Vagina (tissue), 2 donors: ENCODE data around the gene CSF3R. TPM values are rescaled to one million over a fixed set of nuclear protein-coding genes. Genes with fewer than 3 reads are reported as not detected.
"Not testable (repeated sequence)": the region's sequence is repeated elsewhere in the genome, so short reads cannot be mapped to it uniquely, and the experiment has no call there.

ENCODE experiments used
- DNase-seq, 2 donors: peaks; one replicate each; pipeline ENCODE4 v3.0.0-alpha.2; 2017; ENCODE audit errors: extremely low spot score in 2 of 2
- H3K27ac ChIP-seq: fragments of 200-600 bp; sonication (generic); one replicate; pipeline ENCODE4 v1.5.1; 2019
- H3K27me3 ChIP-seq: fragments of 200-600 bp; sonication (generic); one replicate; pipeline ENCODE4 v1.5.1; 2019
- H3K36me3 ChIP-seq, 2 donors: fragments of 200-600 bp; sonication (generic); one replicate each; pipeline ENCODE4 v1.5.1; 2017 to 2019
- H3K4me1 ChIP-seq: fragments of 200-600 bp; sonication (generic); one replicate; pipeline ENCODE4 v1.5.1; 2019
- H3K4me3 ChIP-seq, 2 donors: fragments of 200-600 bp; sonication (generic); 1 replicate in 1 of 2; 2 replicates in 1 of 2; pipeline ENCODE4 v1.5.1; 2016 to 2019
- H3K9me3 ChIP-seq: fragments of 200-600 bp; sonication (generic); one replicate; pipeline ENCODE4 v1.5.1; 2019
- POLR2A ChIP-seq, 2 donors: fragments of 450-650 bp; IDR thresholded peaks; one replicate each; pipeline ENCODE4 v1.6.1; 2017; ENCODE audit warnings: antibody characterized with exemption in 2 of 2, mild to moderate bottlenecking in 2 of 2, moderate library complexity in 2 of 2
- POLR2AphosphoS5 ChIP-seq, 2 donors: sonication (generic); formaldehyde crosslinking; IDR thresholded peaks; one replicate each; pipeline ENCODE4 v1.9.0; 2017; ENCODE audit warnings: antibody characterized with exemption in 2 of 2, mild to moderate bottlenecking in 2 of 2, low read depth in 1 of 2; ENCODE audit not compliant: insufficient read depth in 1 of 2
- intact Hi-C: fragments of 100-400 bp; cut with DNase I; formaldehyde crosslinking; loops from one replicate; pipeline ENCODE4 v1.15.1; 2023
- total RNA-seq: library from RNA; depleted of rRNA; stranded (reverse); fragments of >200 nt; gene quantifications from one replicate; pipeline ENCODE4 v1.2.3, GENCODE V29; 2016
- TF ChIP-seq, protein P1 (sequence below), 3 experiments: fragments of 450-650 bp in 2 of 3; fragments of 200-600 bp in 1 of 3; sonication (generic) in 1 of 3; IDR thresholded peaks; one replicate each; pipeline ENCODE4 v1.5.1; 2017 to 2019; ENCODE audit warnings: antibody characterized with exemption in 3 of 3, mild to moderate bottlenecking in 2 of 3, moderate library complexity in 2 of 3

The CSF3R gene
- total RNA-seq, 1 donor from 2014 or later: 8.8 TPM

DNA sequence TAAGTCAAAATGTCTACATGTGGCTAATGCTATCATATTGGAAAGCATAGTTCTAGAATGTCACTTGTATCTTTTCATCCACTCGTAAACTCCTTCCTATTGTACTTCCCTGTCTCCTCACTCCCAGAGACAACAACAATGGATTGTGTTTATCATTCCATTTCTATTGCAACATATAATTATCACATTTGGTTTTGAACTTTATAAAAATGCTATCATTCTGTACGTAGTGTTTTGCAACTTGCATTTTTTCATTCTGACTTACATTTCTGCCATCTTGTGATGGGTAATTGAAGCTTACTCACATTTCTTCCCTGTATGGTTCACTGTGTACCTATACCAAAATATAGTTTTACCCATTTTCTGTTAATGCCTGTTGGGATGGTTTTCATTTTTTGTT, 14.5 kb upstream of the CSF3R start:
- DNase-seq: no peak
- intact Hi-C loops: no loop called here
- TF ChIP-seq POLR2A (IDR thresholded peaks at IDR 0.05) (no peak), POLR2AphosphoS5 (IDR thresholded peaks at IDR 0.05; ENCODE audit: insufficient read depth in 1 of 2, low read depth in 1 of 2) (no peak)
- TF ChIP-seq, protein P1, sequence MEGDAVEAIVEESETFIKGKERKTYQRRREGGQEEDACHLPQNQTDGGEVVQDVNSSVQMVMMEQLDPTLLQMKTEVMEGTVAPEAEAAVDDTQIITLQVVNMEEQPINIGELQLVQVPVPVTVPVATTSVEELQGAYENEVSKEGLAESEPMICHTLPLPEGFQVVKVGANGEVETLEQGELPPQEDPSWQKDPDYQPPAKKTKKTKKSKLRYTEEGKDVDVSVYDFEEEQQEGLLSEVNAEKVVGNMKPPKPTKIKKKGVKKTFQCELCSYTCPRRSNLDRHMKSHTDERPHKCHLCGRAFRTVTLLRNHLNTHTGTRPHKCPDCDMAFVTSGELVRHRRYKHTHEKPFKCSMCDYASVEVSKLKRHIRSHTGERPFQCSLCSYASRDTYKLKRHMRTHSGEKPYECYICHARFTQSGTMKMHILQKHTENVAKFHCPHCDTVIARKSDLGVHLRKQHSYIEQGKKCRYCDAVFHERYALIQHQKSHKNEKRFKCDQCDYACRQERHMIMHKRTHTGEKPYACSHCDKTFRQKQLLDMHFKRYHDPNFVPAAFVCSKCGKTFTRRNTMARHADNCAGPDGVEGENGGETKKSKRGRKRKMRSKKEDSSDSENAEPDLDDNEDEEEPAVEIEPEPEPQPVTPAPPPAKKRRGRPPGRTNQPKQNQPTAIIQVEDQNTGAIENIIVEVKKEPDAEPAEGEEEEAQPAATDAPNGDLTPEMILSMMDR (IDR thresholded peaks at IDR 0.05): no peak
- no peaks in the 10 kb centered on the region for H3K9me3 ChIP-seq
- H3K4me3 ChIP-seq: no peak overlapping the region
- H3K27me3 ChIP-seq: no peaks in the 10 kb centered on the region
- no peaks in the 10 kb centered on the region for H3K36me3 ChIP-seq
- no peaks in the 10 kb centered on the region for H3K4me1 ChIP-seq
- no peak overlapping the region for H3K27ac ChIP-seq

DNA sequence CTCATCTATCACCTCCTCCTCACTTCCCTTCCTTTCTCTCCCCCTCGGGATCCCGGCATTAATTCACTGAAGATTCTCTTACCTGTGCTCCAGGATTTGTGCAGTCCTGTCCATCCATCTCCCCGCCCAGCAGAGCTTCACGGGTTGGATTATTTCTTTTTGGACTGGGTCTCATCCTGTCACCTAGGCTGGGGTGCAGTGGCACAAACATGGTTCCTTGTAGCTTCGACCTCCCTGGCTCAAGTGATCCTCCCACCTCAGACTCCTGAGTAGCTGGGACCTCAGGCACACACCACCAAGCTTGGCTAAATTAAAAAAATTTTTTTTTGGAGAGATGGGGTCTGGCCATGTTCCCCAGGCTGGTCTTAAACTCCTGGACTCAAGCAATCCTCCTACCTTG, 12.3 kb upstream of the CSF3R start:
- no peak overlapping the region for H3K27ac ChIP-seq
- no peaks in the 10 kb centered on the region for H3K36me3 ChIP-seq
- DNase-seq: no peak
- H3K4me3 ChIP-seq: no peak overlapping the region
- intact Hi-C loops: no loop called here
- TF ChIP-seq, protein P1 (IDR thresholded peaks at IDR 0.05): no peak
- TF ChIP-seq POLR2AphosphoS5 (IDR thresholded peaks at IDR 0.05; ENCODE audit: insufficient read depth in 1 of 2, low read depth in 1 of 2): no peak
- TF ChIP-seq POLR2A (IDR thresholded peaks at IDR 0.05): no peak
- H3K27me3 ChIP-seq: no peaks in the 10 kb centered on the region
- H3K4me1 ChIP-seq: no peaks in the 10 kb centered on the region
- no peaks in the 10 kb centered on the region for H3K9me3 ChIP-seq

DNA sequence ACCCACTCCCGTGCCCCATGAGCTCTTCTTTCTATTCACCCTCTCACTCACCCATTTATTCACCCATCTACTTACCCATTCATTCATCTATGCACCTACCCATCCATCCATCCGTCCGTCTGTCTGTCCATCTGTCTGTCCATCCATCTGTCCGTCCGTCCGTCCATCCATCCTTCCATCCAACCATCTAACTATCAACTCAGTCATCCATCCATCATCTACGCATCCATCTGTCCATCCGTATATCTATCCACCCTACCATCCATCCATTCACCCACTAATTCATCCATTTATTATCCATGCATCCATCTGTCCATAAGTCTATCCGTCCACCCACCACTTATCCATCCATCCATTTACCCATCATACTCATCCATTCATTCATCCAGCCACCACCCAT, 10.8 kb upstream of the CSF3R start:
- Histone ChIP-seq H3K4me1 (no peaks in the 10 kb centered on the region), H3K27me3 (no peaks in the 10 kb centered on the region), H3K4me3 (no peak overlapping the region), H3K27ac (no peak overlapping the region), H3K9me3 (no peaks in the 10 kb centered on the region), H3K36me3 (no peaks in the 10 kb centered on the region)
- no peak for TF ChIP-seq POLR2AphosphoS5 (IDR thresholded peaks at IDR 0.05; ENCODE audit: insufficient read depth in 1 of 2, low read depth in 1 of 2)
- TF ChIP-seq POLR2A (IDR thresholded peaks at IDR 0.05): no peak
- TF ChIP-seq, protein P1 (IDR thresholded peaks at IDR 0.05): no peak
- intact Hi-C loops: no loop called here
- DNase-seq: no peak

DNA sequence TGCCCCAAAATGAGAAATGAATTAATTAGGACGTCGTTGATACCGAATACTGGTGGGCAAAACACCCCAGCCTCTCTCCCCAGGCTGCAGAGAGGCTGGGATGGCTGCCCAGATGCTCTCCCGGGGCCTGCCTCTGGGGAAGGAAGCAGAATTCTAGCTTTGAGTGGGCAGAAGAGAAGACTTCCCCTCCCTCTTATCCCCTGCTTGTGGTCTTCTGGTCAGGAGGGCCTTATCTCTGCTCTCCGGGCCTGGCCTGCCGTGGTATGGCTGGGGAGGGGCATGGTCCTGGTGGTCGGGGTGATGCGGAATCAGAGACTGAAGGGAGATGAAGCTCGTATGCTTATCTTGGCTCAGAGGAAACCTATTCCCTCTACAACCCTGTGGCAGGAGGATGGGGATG, 9.8 kb upstream of the CSF3R start:
- no peak overlapping the region for H3K27ac ChIP-seq
- TF ChIP-seq, protein P1 (IDR thresholded peaks at IDR 0.05): no peak
- TF ChIP-seq POLR2A (IDR thresholded peaks at IDR 0.05) (no peak), POLR2AphosphoS5 (IDR thresholded peaks at IDR 0.05; ENCODE audit: insufficient read depth in 1 of 2, low read depth in 1 of 2) (no peak)
- no peak for DNase-seq

DNA sequence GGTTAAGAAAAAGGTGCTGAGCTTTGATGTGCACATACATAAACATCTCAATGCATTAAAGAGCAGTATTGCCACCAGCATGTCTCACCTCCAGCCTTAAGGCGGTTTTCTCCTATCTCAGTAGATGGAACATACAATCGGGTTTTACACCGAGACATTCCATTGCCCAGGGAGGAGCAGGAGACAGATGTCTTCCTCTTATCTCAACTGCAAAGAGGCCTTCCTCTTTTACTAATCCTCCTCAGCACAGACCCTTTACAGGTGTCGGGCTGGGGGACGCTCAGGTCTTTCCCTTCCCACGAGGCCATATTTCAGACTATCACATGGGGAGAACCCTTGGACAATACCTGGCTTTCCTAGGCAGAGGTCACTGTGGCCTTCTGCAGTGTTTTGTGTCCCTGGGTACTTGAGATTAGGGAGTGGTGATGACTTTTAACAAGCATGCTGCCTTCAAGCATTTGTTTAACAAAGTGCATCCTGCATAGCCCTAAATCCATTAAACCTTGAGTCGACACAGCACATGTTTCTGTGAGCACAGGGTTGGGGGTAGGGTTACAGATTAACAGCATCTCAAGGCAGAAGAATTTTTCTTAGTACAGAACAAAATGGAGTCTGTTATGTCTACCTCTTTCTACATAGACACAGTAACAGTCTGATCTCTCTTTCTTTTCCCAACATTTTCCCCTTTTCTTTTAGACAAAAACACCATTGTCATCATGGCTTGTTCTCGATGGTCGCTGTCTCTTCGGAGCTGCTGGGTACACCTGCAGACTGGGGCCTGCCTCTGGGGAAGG, 6.7 kb upstream of the CSF3R start:
- intact Hi-C loops, H3K27me3 ChIP-seq, H3K4me1 ChIP-seq, H3K4me3 ChIP-seq, DNase-seq, H3K36me3 ChIP-seq, H3K27ac ChIP-seq, H3K9me3 ChIP-seq: not testable (repeated sequence)

More for the DNA sequence above, 9.8 kb upstream of the CSF3R start:
- Histone ChIP-seq H3K4me3 (no peak overlapping the region), H3K27me3 (no peaks in the 10 kb centered on the region), H3K4me1 (no peaks in the 10 kb centered on the region), H3K9me3 (no peaks in the 10 kb centered on the region), H3K36me3 (no peaks in the 10 kb centered on the region)
- intact Hi-C loops: no loop called here
